GM18507 (cell line): ENCODE measurements around the gene TGM5.
"Not testable (repeated sequence)": the region's sequence is repeated elsewhere in the genome, so short reads cannot be mapped to it uniquely, and the experiment has no call there.

Source experiments
- DNase-seq: peaks from one replicate; pipeline ENCODE4 v3.0.0; 2011; ENCODE audit warnings: low read depth; ENCODE audit not compliant: insufficient read length; ENCODE audit errors: extremely low spot score
- FAIRE-seq: peaks from 2 replicates; lab custom pipeline; 2011; peaks lifted over from hg19 to GRCh38; lab: Jason Lieb, UNC

TGM5 gene

DNA sequence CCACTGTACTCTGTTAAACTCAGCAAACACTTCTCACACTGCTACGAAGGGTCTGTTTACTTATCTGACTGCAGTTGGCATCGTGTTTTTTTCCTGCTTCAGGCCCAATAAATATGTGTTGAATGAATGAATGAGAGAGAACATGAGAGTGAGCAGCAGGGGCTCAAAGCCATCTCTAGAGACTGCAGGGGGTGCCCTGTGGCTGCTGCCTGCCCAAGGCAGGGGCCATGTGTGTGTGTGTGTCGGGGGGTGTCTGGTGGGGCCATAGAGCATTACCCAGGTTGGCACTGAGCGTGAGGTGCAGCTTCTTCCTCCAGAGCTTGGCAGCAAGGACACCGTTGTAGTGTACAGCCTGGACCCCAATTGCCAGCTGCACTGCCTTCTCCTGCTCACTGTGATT is 60.7 kb downstream of the TGM5 start:
- FAIRE-seq (no peak), DNase-seq (no peak)

DNA sequence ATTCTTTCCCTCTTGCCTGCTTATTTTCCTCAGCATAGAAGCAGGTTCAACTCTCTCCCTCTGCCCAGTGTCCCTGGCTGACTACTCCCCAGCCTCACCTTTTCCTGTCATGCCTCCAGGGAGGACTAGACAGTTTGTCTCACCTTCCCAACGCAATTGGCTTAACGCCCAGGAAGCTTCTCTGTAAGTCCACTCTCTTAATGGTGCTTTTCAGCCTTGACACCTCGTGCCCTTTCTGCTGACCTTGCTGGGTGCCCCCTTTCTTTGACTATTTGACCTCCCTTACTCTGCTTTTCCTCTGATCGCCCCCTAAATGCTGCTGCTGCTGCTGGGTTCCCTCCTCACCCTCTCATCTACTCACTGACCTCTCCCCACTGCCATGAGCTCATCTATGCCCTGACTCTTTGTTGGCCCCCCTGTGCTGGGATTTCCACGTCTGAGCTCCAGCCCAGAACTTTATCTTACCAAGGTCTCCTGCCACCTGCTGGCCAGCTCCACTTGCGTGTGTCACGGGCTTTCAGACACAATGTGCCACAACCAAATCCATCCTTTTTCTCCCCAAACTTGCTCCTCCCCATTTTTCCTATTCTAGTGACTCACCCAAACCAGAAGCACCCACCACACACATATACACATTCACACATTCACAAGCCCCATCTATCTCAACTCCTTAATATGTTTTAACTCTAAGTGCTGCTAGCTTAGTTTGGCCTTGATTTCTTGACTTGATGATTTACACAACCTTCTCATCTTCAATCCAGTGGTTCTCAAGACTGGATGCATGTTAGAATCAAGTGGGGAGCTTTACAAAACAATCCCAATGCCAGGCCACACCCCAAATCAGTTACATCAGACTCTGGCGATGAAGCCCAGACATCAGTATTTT is 62.5 kb downstream of the TGM5 start:
- peak; percentile 78 for FAIRE-seq
- DNase-seq, result no peak

DNA sequence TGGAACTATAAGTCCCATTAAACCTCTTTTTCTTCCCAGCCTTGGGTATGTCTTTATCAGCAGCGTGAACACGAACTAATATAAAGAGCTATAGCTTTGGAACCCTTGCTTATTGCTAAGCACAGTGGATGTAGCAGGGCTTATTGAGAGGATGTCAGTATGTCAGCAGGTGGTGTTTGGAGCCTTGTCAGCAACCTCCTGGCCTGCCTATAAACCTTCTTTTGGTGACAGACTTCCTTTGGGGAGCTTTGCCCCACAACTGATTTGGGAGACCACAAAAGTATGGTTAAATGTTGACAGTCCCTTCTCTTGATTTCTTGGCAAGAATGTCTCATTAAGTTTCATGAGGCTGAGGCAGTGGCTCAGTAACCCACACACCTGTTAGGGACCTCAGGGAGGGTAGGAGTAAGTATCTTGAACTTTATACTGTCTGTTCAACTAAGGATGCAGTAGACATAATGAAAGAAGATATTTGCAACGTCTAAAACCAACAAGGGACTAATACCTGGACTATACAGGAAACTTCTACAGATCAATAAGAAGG is 66.7 kb downstream of the TGM5 start:
- FAIRE-seq, result no peak
- no peak for DNase-seq

DNA sequence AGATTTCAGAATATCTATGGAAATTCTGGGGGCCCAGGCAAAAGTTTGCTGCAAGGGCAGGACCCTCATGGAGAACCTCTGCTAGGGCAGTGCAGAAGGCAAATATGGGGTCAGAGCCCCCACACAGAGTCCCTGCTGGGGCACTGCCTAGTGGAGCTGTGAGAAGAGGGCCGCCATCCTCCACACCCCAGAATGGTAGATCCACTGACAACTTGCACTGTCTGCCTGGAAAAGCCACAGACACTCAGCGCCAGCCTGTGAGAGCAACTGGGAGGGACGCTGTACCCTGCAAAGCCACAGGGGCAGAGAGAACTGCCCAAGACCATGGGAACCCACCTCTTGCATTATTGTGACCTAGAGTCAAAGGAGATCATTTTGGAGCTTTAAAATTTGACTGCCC is 67.7 kb downstream of the TGM5 start:
- DNase-seq (no peak), FAIRE-seq (no peak)

DNA sequence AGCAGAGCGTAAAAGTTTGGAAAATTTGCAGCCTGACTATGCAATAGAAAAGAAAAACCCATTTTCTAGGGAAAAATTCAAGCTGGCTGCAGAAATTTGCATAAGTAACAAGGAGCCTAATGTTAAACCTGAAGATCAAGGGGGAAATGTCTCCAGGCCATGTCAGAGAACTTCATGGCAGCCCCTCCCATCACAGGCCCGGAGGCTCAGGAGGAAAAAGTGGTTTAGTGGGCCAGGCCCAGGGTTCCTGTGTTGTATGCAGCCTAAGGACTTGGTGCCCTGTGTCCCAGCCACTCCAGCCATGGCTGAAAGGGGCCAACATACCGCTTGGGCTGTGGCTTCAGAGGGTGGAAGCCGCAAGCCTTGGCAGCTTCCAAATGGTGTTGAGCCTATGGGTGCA is 68.2 kb downstream of the TGM5 start:
- not testable (repeated sequence) for FAIRE-seq, DNase-seq

DNA sequence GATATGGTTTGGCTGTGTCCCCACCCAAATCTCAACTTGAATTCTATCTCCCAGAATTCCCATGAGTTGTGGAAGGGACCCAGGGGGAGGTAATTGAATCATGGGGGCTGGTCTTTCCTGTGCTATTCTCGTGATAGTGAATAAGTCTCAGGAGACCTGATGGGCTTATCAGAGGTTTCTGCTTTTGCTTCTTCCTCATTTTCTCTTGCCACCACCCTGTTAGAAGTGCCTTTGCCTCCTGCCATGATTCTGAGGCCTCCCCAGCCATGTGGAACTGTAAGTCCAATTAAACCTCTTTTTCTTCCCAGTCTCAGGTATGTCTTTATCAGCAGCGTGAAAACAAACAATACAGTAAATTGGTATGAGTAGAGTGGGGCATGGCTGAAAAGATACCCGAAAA is 69.0 kb downstream of the TGM5 start:
- FAIRE-seq, DNase-seq: not testable (repeated sequence)

DNA sequence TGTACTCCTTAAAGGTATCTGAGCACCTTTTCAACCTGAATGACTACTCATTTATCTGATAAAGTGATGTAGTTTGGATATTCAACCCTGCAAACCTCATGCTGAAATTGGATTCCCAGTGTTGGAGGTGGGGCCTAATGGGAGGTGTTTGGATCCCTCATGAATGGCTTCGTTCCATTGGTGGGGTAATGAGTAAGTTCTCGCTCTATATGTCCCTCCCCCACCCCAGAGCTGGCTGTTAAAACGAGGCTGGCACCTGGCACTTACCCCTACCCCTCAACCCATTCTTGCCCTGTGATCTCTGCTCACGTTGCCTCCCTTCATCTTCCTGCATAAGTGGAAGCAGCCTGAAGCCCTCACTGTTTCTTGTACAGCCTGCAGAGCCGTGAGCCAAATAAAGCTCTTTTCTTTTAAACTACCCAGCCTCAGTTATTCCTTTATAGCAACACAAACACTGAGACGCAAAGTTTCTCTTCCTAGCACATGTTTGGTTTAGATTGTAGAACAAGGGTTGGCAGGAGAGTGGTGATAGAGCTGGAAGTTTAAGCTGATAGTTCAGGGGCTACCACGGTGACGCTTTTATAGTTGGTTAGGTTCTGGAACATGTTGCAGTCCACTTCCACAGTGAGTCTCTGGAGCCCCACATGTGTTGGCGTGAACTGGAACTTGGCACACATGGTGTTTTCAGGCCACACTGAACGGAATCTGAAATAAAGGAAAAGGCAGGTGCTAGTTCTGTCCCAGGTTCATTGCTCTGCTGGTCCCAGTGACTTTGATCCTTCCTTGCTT is 69.8 kb downstream of the TGM5 start:
- no peak for FAIRE-seq
- no peak for DNase-seq

DNA sequence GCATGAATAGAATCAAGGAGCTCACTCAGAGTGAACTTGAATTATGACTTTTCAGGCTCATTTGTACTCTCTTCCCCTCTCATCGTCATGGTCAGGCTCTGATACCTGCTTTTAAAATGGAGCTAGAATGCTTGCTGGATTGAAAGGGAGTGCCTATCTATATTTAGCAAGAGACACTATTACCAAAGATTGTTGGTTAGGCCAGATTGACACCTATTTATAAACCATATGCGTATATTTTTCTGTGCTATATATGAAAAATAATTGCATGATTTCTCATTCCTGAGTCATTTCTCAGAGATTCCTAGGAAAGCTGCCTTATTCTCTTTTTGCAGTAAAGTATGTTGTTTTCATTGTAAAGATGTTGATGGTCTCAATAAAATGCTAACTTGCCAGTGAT is 71.9 kb downstream of the TGM5 start:
- no peak for FAIRE-seq
- DNase-seq, result no peak

DNA sequence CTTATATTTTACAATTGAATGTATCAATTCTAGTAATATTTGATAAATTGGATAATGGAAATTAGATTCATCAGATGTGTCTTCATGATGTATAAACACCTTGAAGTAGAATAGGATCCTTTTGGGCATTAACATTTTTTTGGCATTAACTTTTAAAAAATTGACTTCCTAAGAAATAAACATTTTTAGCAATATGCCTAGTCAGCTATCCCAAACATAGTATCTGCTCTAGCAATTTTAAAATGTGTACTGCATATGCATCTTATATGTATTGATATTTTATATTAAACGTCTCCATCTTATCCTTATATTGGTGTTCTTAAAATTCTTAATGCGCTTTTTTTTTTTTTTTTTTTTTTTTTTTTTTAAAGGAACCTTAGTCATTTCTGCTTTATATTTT is 73.0 kb downstream of the TGM5 start:
- FAIRE-seq (no peak), DNase-seq (no peak)

DNA sequence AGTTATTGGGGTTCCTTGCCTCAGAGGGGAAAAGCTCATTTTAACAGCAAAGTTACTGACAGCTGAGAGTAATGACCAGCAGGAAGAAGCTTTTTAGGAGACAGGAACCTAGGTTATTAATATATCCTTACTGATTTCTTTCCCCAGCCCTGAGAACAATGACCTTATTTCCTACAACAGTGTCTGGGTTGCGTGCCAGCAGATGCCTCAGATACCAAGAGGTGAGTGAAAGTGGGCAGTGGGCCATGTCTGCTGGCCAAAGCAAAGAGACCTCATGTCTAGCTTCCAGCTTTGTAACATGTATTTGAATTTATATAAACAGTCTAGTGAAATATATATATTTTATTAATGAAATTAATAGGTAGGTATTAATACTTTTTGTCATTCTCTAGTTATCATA is 76.5 kb downstream of the TGM5 start:
- no peak for DNase-seq
- no peak for FAIRE-seq

DNA sequence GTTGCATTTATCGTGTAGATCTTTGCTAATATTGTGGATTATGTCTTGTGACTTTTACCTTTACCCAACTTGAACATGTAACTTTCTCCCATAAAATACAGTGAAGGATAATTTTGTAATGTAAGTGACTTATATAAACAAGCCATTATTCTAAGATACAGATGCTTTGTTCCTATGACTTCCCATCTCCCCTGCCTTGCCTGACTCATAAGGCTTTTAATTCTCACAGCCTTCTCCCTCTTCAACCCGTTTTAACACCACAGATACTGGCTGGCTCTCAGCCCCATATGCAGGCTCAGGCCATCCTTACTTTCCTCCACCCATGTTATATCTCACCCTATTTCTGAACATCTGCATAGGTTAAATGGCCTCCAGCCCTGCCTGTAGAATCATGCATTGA is 77.4 kb downstream of the TGM5 start:
- DNase-seq (no peak), FAIRE-seq (no peak)

DNA sequence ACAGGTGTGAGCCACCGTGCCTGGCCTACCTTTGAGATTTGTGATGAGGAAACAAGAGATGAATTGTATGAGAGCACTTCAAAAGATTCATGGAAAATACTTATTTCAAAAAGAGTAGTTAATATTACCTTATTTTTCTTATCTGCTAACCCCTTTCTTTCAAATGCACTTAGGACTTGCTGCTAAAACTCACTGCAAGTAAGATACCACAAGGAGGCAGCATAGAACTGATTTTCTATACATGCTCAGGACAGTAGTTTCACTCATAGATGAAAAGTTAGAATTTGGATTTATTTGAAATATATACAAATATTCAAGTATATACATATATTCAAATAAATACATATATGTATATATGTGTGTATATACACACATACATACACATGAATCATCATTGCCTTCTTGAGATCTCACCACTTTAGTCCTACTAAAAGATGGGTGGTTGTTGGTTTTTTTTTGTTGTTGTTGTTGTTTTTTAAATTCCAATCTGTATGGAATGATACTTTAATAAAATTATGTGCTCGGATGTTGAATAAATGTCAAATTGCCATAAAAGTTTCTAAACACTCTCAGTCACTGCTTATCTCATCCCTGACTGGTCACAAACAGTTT is 79.1 kb downstream of the TGM5 start:
- FAIRE-seq (peak; percentile 21), DNase-seq (no peak)

DNA sequence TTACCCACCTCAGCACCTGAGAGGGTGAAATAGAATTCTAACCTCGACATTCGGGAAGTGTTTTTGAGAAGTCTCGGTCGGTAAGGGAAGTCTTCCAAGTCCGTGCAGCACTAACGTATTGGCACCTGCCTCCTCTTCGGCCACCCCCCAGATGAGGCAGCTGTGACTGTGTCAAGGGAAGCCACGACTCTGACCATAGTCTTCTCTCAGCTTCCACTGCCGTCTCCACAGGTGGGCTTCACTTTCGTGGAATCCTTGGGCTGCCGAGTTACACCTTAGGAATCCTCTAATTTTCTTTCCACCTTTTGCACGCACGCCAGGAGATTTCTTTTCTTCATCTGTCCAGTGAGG is 80.8 kb downstream of the TGM5 start:
- FAIRE-seq, result peak; percentile 26

DNA sequence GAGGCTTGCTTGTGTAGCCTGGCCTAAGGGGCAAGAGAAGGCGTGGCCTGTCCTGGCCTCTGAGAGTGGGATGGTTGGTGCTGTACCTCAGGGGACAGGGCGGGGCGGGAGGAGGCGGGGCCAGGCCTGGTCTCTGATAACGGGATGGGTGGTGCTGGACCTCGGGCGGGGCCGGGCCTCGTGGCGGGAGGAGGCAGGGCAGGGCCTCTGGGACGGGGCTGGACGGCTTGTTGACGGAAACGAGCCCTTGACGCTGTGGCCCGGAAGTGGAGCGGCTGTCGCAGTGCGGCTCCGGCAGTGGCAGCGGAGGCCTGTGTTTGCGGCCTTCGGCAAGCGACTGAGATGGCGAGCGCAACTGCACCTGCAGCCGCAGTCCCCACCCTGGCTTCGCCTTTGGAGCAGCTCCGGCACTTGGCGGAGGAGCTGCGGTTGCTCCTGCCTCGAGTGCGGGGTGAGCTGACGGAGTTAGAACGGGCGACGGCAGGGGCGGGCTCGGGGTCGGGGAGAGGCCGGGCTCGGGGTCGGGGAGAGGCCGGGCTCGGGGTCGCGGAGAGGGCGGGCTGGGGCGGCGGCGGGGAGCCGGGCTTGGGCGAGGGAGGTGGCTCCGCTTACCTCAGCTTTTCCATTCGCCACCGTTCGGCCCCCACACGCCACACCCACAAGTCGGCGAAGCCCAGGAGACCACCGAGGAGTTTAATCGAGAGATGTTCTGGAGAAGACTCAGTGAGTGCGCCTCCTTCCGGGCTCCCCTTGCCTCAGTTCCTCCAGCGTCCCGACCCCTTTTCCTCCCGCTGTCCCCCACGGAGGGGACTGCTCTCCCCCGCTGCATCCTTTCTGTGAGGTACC is 81.3 kb downstream of the TGM5 start, which contains the start of gene CCNDBP1:
Gene CCNDBP1, plus strand, starts transcription at position 247 of the 846 bp plus-strand sequence. Its CDS starts 96 bp downstream, at position 343.
- FAIRE-seq (peak; percentile 99), DNase-seq (peak; percentile 98)

More for the DNA sequence above, 80.8 kb downstream of the TGM5 start:
- no peak for DNase-seq

DNA sequence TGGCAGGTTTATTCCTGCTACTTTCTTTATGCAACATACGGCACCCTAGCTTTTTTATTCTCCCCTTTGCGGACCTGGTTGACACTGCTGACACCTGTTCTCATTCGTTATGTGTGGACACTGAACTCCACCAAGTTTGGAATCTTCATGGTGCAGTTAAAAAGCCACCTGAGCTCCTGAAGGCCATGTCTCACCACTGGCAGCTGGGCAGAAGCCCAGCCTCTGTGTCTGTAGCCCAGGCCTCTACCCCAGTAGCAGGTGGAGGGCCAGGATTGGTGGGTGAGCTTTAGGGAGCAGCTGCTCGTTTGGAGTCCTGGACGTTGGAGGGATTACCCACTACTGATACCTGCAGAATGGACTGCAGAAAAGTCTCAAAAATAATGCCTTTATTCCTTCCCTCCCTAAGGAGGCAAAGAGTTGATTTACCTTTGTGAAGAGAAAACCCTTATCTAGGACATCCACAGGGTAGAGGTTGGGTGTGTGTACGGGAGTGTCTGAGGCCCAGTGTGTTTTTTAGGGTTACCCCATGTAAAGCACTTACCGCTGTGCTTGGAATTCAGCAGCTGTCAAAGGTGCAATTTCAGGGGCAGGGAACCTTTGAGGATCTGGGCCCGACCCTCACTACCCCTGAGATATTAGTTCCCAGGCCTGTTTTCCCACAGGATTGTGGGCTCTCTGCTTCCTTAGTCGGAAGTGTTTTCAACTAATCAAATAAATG is 82.2 kb downstream of the TGM5 start:
- FAIRE-seq (no peak), DNase-seq (no peak)

DNA sequence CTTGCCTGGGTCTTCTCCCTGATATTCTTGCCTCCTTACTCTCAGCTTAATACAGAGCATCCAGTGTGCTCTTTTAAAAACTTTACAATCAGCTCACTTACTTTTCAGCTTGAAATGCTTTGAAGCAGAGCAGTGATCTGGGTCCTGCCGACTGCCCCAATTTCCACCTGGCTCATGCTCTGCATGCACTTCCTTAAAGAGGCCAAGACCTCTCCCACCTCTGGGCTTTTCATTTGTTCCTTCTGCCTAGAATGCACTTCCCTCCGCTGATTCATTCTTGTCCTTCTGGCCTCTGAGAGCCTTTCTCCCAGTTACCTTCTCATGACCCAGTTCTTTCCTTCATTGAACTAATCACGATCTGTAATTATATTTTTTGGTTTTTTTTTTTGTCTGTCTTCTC is 83.5 kb downstream of the TGM5 start:
- no peak for FAIRE-seq

More for the DNA sequence above, 83.5 kb downstream of the TGM5 start:
- no peak for DNase-seq
